Measurements from ENCODE around the gene LCN15.
"Not testable (repeated sequence)": the region's sequence is repeated elsewhere in the genome, so short reads cannot be mapped to it uniquely, and the experiment has no call there.

LCN15 gene

DNA sequence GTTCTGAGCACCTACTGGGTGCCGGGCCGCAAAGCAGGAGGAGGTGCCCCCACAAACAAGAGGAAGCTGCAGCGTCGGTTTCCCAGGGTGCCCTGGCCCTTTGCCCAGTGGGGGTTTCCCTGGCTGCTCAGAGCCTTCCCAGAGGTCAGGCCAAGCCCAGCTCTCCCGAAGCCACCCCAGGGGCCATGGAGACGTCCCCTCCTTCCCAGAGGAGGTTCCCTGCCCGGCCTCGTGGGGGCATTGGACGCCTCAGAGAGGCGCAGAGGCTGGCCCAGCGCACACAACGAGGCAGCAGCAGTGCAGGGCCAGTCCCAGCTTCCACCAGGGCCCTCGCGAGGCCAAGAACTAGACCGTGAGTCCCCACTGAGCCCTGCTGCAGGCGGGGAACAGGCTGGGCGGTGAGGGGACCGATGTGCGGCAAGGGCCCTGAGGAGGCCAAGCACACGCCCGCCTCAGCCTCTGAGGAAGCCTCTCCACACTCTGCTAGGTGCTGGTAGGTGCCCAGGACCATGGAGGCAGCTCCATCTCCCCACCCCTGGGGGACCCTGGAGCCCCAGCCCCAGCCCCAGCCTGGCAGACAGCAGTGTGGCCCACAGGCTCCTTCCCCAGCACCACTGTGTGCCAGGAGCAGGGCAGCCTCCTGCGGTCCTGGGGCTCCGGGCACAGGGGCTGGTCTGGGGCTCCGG, 45.0 kb downstream of the LCN15 start:
- peak; percentile 66 for DNase-seq

DNA sequence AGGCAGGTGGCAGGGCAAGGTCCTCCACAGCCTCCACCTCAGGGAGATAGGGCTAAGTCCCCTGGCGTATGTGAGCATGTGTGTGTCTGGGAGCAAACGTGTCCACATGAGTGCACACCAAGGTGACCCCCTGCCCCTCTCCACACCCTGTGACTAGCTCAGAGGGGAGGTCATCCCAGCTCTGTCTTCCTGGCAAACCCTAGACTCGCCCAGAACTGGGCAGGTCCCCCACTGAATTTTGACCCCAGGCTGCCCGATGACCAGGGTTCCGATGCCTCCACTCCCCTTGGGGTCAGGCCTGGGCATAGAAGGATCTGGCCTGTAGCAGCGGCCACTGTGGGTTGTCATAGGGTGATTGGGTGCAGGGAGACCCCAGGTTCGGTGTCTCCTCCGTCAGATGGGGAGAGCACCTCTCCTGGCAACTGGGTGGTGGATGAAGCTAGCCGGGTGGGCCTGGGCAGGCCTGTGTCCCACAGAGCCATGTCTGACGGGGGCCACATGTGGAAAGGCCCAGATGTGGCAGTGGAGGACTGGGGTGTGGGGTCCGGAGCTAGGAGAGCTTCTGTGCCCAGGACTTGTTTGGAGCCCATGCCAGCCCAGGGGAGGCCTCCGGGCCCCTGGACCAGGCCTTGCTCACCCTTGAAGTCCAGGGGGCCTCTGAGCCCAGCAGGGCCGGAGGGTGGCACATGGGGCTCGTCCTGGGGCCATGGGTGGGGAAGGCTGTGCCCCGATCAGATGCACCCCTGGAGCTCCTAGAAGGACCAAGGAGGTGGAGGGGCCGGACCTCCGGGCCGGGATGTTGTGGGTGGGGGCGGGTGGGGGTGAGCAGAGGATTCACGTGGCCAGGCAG, 45.7 kb downstream of the LCN15 start:
- DNase-seq, result no peak

DNA sequence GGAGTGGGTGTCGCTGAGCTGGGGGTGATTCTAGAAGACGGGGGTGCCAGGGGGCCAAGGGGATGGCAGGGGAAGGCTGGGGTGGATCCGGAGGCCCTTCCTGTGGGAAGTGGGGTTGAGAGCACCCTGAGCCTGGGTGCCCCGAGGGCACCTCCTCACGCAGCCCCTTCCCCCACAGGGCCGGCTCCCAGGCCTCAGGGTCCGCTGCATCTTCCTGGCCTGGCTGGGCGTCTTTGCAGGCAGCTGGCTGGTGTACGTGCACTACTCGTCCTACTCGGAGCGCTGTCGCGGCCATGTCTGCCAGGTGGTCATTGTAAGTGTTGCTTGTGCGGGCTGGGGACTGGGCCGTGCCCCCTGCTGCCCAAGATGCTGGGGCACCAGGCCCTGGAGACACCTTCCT, 46.9 kb downstream of the LCN15 start:
- DNase-seq, result no peak

DNA sequence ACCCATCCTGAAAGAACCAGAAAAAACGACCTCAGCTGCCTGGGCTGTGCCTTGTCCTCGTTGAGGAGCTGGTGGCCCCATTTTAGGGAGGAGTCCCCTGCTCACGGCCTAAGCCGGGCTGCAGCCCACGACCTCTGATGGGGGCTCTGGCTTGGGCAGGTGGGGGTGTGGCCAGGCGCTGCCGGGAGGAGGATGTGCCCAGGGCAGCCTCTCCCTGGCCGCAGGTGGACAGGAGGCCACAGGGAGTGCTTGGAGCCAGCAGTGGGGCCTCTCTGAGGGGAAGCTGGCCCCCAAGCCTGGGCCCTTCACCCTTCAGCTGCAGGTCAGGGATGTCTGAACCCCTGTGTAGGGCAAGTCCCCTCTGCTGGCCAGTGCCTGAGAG, 49.4 kb downstream of the LCN15 start:
- DNase-seq, result no peak

DNA sequence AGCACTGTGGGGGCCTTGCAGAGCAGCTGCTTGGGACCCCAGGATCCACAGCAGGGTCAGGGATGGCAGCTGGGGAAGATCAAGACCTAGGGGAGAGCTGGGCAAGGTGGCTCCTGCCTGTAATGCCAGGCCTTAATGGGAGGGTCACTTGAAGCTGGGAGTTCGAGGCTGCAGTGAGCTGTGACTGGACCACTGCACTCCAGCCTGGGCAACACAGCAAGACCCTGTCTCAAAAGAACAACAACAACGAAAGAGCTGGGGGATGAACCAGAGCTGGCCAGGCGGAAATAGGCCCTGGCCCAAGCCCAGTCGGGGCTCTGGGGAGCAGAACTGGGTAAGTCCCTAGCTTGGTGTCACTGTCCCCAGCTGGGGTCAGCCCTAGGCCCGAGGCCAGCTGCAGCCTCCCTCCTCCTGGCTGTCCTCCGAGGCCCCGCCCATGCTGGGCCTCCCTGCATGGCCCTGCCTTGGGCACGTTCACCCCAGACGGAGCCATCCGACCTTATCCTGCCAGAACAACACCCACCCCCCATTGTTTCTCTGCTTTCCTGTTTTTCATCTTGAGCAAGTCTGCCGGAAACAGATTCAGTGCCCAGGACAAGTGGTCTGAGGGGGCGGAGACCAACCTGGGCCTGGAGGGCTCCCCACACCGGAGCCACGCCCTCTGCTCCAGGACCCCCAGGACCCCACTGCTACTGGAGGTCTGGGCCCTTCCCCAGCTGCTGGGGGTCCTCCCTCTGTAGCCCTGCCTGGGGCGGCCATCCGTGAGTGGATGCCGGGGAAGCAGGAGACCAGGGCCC, 50.0 kb downstream of the LCN15 start:
- no peak for DNase-seq

DNA sequence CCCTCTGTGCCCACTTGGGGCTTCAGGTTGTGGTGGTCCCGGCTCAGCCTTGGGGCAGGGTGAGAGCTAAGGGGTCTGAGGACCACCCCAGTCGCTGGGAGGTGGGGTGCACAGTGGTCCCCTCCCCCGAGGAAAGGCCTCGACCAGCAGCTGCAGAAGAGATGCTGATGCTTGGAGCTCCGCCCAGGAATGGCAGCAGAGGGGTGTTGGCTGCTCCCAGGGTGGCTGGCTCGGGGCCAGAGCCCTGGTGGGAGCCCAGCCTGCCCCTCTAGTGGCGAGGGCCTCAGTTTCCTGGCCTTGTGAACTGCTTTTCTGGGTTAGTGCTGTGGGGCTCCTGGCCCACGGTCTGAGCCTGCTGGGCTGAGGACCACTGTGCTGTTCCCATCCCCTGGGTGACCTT, 50.8 kb downstream of the LCN15 start:
- no peak for DNase-seq

DNA sequence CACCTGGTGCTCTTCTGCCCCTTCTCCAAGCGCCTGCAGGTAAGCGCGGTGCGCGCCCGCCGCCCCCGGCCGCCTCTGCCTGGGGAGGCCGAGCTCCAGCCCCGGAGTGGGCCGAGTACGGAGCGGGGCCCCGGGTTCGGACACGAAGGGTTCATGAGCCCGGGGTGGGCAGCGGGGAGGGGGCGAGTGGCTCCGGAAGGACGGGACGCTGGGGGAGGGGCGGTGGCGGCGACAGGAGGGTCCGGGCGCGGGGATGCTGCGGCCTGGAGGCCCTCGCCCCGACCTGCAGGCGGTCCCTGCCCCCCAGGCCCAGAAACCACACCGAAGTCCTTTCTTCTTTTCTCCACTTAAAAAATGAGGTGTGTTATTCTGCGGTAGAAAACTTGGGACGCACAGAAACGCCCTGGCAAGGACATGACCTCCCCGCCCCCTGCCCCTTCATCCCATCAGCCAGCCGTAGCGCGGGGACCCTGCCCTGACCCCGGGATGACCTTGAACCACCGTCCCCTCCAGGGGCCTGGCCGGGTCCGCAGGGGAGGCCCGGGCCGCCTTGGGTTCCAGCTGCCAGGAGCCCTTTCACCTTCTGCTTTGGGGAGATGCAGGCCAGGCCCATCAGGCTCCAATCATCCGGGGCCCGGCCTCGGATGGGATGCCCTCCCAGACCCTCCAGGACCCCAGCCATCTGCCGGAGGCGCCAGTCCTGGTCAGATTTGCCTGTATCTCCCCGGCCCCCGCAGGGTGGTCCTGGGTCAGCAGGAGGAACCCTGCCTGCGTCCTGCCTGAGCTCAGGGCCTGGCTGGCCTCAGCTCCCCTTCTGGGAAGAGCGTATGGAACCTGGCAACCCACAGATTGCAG, 51.4 kb downstream of the LCN15 start:
- DNase-seq, result no peak

DNA sequence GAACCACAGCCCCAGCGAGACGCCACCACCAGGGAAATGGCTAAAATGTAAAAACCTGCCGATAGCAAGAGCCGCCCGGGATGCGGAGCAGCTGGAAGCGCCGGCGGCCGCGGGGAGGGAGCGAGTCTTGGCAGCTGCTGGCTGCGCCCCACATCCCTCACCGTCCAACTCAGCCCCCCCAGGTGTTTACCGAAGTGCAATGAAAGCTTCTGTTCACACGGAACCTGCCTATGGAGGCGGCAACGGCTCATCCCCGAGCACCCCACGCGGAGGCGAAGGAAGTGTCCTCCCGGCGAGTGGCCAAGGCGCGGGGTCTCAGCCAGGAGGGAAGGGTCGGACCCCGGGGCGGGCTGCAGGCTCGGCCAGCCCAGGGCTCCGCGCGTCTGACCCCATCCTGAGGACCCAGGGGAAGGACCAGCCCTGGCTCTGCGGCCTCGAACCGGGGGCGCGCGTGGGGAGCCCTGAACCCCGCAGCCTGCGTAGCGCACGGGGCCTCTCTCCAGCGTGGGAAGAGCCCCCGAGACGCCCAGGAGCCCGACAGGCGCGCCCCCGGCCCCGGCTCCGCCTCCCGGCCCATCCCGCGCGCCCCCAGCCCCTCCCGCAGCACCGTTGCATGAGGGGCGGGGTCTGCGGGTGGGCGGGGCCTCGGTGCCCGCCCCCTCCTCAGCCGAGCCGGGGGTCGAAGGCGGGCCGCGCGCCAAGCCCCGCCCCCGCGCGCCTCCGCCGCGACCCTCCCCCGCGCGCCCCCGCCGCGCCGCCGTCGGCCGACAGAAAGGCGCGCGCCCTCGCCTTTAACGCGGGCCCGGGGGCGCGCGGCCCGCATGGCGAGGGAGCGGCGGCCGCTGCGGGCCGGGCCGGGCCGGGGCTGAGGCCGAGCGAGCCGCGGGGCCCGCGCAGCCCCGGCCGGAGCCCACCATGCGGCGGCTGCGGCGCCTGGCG, 52.3 kb downstream of the LCN15 start, which contains the start of gene DIPK1B:
TSS of gene DIPK1B (plus strand) at position 822 of the 939 bp plus-strand sequence. CDS start at position 916, 94 bp downstream.
- DNase-seq, result no peak

DNA sequence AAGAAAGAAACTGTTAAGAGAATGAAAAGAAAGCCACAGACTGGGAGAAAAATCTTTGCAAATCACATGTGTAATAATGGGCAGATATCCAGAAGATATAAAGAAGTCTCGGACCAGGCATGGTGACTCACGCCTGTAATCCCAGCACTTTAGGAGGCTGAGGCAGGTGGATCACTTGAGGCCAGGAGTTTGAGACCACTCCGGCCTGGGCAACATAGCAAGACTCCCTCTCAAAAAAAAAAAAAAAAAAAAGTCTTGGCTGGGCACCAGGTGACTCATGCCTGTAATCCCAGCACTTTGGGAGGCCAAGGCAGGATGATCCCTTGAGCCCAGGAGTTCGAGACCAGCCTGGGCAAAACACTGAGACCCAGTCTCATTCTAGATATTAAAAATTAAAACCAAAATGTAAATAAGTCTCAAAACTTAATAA, 53.1 kb downstream of the LCN15 start:
- DNase-seq, result not testable (repeated sequence)

DNA sequence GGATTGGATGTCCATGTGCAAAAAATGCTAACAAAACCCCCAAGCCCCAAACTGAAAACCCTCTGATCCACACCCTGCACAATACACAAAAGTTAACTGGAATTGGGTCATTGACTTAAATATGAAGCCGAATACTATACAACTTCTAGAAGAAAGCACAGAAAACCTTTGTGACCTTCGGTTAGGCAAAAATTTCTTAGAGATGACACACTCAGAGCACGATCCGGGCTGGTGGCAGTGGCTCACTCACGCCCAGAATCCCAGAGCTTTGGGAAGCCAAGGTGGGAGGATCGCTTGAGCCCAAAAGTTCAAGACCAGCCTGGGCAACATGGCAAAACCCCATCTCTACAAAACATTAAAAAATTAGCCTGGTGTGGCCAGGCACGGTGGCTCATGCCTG, 53.8 kb downstream of the LCN15 start:
- DNase-seq, result no peak
